GM18519 (cell line): Measurements from ENCODE around the gene DPF3.
"Not testable (repeated sequence)": the region's sequence is repeated elsewhere in the genome, so short reads cannot be mapped to it uniquely, and the experiment has no call there.

Experiments
- ATAC-seq: cut with Tn5 transposase; IDR thresholded peaks from one replicate; pipeline ENCODE4 v1.9.1; 2021; ENCODE audit warnings: mild to moderate bottlenecking, moderate library complexity; ENCODE audit not compliant: unreplicated experiment, low FRiP score

The DPF3 gene

GRCh38 chr14:72777636-72778035, 116.3 kb downstream of the DPF3 start:
- ATAC-seq: no peak

GRCh38 chr14:72776701-72777261, 117.1 kb downstream of the DPF3 start:
- ATAC-seq: no peak

- no peak for ATAC-seq
Measured at GRCh38 chr14:72775923-72776554, 117.9 kb downstream of the DPF3 start.

GRCh38 chr14:72774894-72775620, 118.8 kb downstream of the DPF3 start:
- no peak for ATAC-seq

- no peak for ATAC-seq
Measured at GRCh38 chr14:72774141-72774540, 119.8 kb downstream of the DPF3 start.

GRCh38 chr14:72771561-72771960, 122.3 kb downstream of the DPF3 start:
- no peak for ATAC-seq

- no peak for ATAC-seq
Measured at GRCh38 chr14:72766296-72766695, 127.6 kb downstream of the DPF3 start.

GRCh38 chr14:72763892-72764291, 130.0 kb downstream of the DPF3 start:
- no peak for ATAC-seq

- ATAC-seq: no peak
Measured at GRCh38 chr14:72759670-72760069, 134.2 kb downstream of the DPF3 start.

GRCh38 chr14:72758993-72759392, 134.9 kb downstream of the DPF3 start:
- ATAC-seq: no peak

- ATAC-seq: no peak
Measured at GRCh38 chr14:72758420-72758819, 135.5 kb downstream of the DPF3 start.

- ATAC-seq: no peak
Measured at GRCh38 chr14:72756967-72757366, 136.9 kb downstream of the DPF3 start.

- ATAC-seq: no peak
Measured at GRCh38 chr14:72755766-72756165, 138.1 kb downstream of the DPF3 start.

- ATAC-seq: no peak
Measured at GRCh38 chr14:72754949-72755348, 139.0 kb downstream of the DPF3 start.

- ATAC-seq: no peak
Measured at GRCh38 chr14:72753879-72754400, 140.0 kb downstream of the DPF3 start.

GRCh38 chr14:72753044-72753710, 140.7 kb downstream of the DPF3 start:
- ATAC-seq: no peak

GRCh38 chr14:72752034-72752412, 141.9 kb downstream of the DPF3 start:
- ATAC-seq: no peak

GRCh38 chr14:72751276-72752033, 142.4 kb downstream of the DPF3 start:
- ATAC-seq: no peak

GRCh38 chr14:72748921-72749320, 145.0 kb downstream of the DPF3 start:
- ATAC-seq: not testable (repeated sequence)

- no peak for ATAC-seq
Measured at GRCh38 chr14:72747652-72748051, 146.2 kb downstream of the DPF3 start.
